Sciatic nerve (tissue), 2 donors: Measurements from ENCODE around the gene ADAM11. TPM values are rescaled to one million over a fixed set of nuclear protein-coding genes. Genes with fewer than 3 reads are reported as not detected.

Source experiments
- ATAC-seq: fragments of 200-7000 bp; cut with Tn5 transposase; one replicate; pipeline ENCODE4 v1.9.1; 2020; ENCODE audit warnings: mild to moderate bottlenecking, moderate library complexity
- DNase-seq: peaks from one replicate; pipeline ENCODE4 v3.0.0-alpha.2; 2020; ENCODE audit warnings: low spot score
- intact Hi-C: fragments of 100-400 bp; cut with DNase I; formaldehyde crosslinking; loops from one replicate; pipeline ENCODE4 v1.14.2; 2022
- total RNA-seq: library from RNA; stranded (reverse); fragmentation: NEBNext Ultra II Directional; extraction: Animal tissue kit (Norgen Biotek cat#: 25700); gene quantifications from one replicate; pipeline ENCODE4 v1.2.1, GENCODE V29; 2021
- donor health status: DM: no; HTN: no; CAD: no.
- donor health status: DM: no; HTN: no; CAD: no.

Gene ADAM11
- total RNA-seq, 1 donor from 2014 or later: 0.53 TPM

- no peak for ATAC-seq
- DNase-seq: no peak
- intact Hi-C loops: loop anchor here (10.0 kb wide), 1 partner anchor 362 kb away; the partner anchor contains the start of genes ACBD4 and PLCD3
Observed at GRCh38 chr17:44773140-44773539, 14.4 kb downstream of the ADAM11 start.

- DNase-seq (peak; percentile 94), ATAC-seq (peak; percentile 77)
- intact Hi-C loops: loop anchor here (1.0 to 10.0 kb wide), 2 partner anchors 91 to 360 kb away; partner anchors contain the start of genes ACBD4 and PLCD3
Observed at GRCh38 chr17:44774271-44775135, 15.7 kb downstream of the ADAM11 start.

- ATAC-seq (peak; percentile 95), DNase-seq (no peak)
- intact Hi-C loops: loop anchor here (10.0 kb wide), 1 partner anchor 360 kb away; the partner anchor contains the start of genes ACBD4 and PLCD3
Observed at GRCh38 chr17:44775136-44775837, 16.5 kb downstream of the ADAM11 start.

- intact Hi-C loops: loop anchor here (10.0 kb wide), 1 partner anchor 359 kb away; the partner anchor contains the start of genes ACBD4 and PLCD3
- peak; percentile 97 for DNase-seq
- no peak for ATAC-seq
Observed at GRCh38 chr17:44775838-44776621, 17.2 kb downstream of the ADAM11 start.

GRCh38 chr17:44776628-44777393, 18.0 kb downstream of the ADAM11 start:
- DNase-seq (no peak), ATAC-seq (no peak)
- intact Hi-C loops: loop anchor here (10.0 kb wide), 1 partner anchor 358 kb away; the partner anchor contains the start of genes ACBD4 and PLCD3

- intact Hi-C loops: loop anchor here (10.0 kb wide), 1 partner anchor 357 kb away; the partner anchor contains the start of genes ACBD4 and PLCD3
- DNase-seq (no peak), ATAC-seq (no peak)
Observed at GRCh38 chr17:44777394-44778348, 18.9 kb downstream of the ADAM11 start.

- ATAC-seq (no peak), DNase-seq (no peak)
- intact Hi-C loops: loop anchor here (10.0 kb wide), 1 partner anchor 356 kb away; the partner anchor contains the start of genes ACBD4 and PLCD3
Observed at GRCh38 chr17:44778656-44779210, 19.9 kb downstream of the ADAM11 start.

GRCh38 chr17:44779211-44780025, 20.6 kb downstream of the ADAM11 start:
- intact Hi-C loops: loop anchor here (10.0 kb wide), 1 partner anchor 355 kb away; the partner anchor contains the start of genes ACBD4 and PLCD3
- peak; percentile 85 for DNase-seq

GRCh38 chr17:44780161-44780560, 21.4 kb downstream of the ADAM11 start:
- intact Hi-C loops: no loop called here
- no peak for ATAC-seq
- DNase-seq: no peak

More at GRCh38 chr17:44779211-44780025, 20.6 kb downstream of the ADAM11 start:
- ATAC-seq: peak; percentile 45

- intact Hi-C loops: no loop called here
- ATAC-seq (no peak), DNase-seq (no peak)
Observed at GRCh38 chr17:44780845-44781480, 22.2 kb downstream of the ADAM11 start.

GRCh38 chr17:44781551-44782325, 22.9 kb downstream of the ADAM11 start:
- peak; percentile 34 for ATAC-seq
- intact Hi-C loops: no loop called here
- DNase-seq: no peak

GRCh38 chr17:44782326-44782850, 23.6 kb downstream of the ADAM11 start:
- ATAC-seq: no peak
- peak; percentile 21 for DNase-seq
- intact Hi-C loops: no loop called here

GRCh38 chr17:44785921-44786320, 27.1 kb downstream of the ADAM11 start:
- intact Hi-C loops: no loop called here
- DNase-seq: peak; percentile 47
- ATAC-seq: no peak

GRCh38 chr17:44786551-44787081, 27.8 kb downstream of the ADAM11 start:
- ATAC-seq (no peak), DNase-seq (peak; percentile 55)
- intact Hi-C loops: no loop called here
